ENCODE measurements around the gene ZNF175. TPM values are rescaled to one million over a fixed set of nuclear protein-coding genes. Genes with fewer than 3 reads are reported as not detected.

Gene ZNF175
- polyA plus RNA-seq, 1 of the 3 experiments (the other 2 are of a cell fraction), result 3.1 TPM

DNA sequence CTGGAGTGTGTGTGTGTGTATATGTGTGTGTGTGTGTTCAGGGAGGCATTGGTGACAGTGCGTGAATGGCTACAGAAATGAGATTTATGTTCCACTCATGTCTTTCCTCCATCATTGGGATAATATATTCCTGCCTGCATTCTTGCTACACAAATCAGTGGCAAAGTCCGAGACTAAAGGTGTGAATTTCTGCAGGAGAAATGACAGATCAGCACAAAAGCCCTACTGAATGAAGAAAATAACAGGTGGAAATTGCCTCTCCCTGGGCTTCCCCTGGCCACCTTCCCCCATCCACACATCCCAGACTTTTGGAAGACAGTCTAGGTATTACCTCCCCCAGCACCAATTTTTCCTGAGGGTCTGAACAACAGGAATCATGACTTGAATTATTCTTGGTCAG, 49.7 kb upstream of the ZNF175 start:
- no peak overlapping the region for H2AFZ ChIP-seq (ENCODE audit: low read depth)
- H3K9ac ChIP-seq, result no peak overlapping the region
- H3K4me3 ChIP-seq (ENCODE audit: low read depth in 2 of 2, low read length in 1 of 2), result no peak overlapping the region
- DNase-seq, result no peak
- no peaks in the 10 kb centered on the region for H3K9me3 ChIP-seq
- ChIA-PET POLR2A (no interaction called here), CTCF (no interaction called here)
- no peaks in the 10 kb centered on the region for H3K36me3 ChIP-seq (replicated peaks in 1 of 2; ENCODE audit: control insufficient read depth in 1 of 2, insufficient read depth in 2 of 2, low read length in 1 of 2)
- H3F3A ChIP-seq (replicated peaks; ENCODE audit: insufficient read depth), result no peaks in the 10 kb centered on the region
- H3K9me2 ChIP-seq, result no peaks in the 10 kb centered on the region
- no peaks in the 10 kb centered on the region for H4K20me1 ChIP-seq (ENCODE audit: insufficient read depth)
- no peaks in the 10 kb centered on the region; the same call in none of the 2 replicates for H3K27me3 ChIP-seq (ENCODE audit: insufficient read depth)
- 5% methylated on average over 2 of the region's 2 CpGs for WGBS (ENCODE audit: low lambda C conversion rate)
- TF ChIP-seq, protein P1, sequence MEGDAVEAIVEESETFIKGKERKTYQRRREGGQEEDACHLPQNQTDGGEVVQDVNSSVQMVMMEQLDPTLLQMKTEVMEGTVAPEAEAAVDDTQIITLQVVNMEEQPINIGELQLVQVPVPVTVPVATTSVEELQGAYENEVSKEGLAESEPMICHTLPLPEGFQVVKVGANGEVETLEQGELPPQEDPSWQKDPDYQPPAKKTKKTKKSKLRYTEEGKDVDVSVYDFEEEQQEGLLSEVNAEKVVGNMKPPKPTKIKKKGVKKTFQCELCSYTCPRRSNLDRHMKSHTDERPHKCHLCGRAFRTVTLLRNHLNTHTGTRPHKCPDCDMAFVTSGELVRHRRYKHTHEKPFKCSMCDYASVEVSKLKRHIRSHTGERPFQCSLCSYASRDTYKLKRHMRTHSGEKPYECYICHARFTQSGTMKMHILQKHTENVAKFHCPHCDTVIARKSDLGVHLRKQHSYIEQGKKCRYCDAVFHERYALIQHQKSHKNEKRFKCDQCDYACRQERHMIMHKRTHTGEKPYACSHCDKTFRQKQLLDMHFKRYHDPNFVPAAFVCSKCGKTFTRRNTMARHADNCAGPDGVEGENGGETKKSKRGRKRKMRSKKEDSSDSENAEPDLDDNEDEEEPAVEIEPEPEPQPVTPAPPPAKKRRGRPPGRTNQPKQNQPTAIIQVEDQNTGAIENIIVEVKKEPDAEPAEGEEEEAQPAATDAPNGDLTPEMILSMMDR (IDR thresholded peaks at IDR 0.05), result no peak
- TF ChIP-seq MEF2A (IDR thresholded peaks at IDR 0.05; ENCODE audit: borderline replicate concordance, low read depth) (no peak), EP300 (IDR thresholded peaks at IDR 0.05; ENCODE audit: borderline replicate concordance in 1 of 2, low read depth in 1 of 2, low read length in 1 of 2) (no peak), RFX5 (IDR thresholded peaks at IDR 0.05; ENCODE audit: low read length) (no peak), NRF1 (IDR thresholded peaks at IDR 0.05; ENCODE audit: low read depth, low read length) (no peak), REST (IDR thresholded peaks at IDR 0.05; ENCODE audit: low read depth, low read length) (no peak), ELF1 (IDR thresholded peaks at IDR 0.05) (no peak), RXRA (IDR thresholded peaks at IDR 0.05; ENCODE audit: borderline replicate concordance, low read depth) (no peak), PBX3 (IDR thresholded peaks at IDR 0.05) (no peak), TCF12 (IDR thresholded peaks at IDR 0.05) (no peak), MXI1 (IDR thresholded peaks at IDR 0.05; ENCODE audit: low read depth, low read length) (no peak), CHD2 (IDR thresholded peaks at IDR 0.05; ENCODE audit: low read length, partially characterized antibody) (no peak), TAF1 (IDR thresholded peaks at IDR 0.05; ENCODE audit: borderline replicate concordance, low read depth, low read length) (no peak), POLR2AphosphoS5 (IDR thresholded peaks at IDR 0.05; ENCODE audit: low read depth, low read length) (no peak), JUND (IDR thresholded peaks at IDR 0.05) (no peak), RCOR1 (IDR thresholded peaks at IDR 0.05; ENCODE audit: low read length) (no peak), FOXM1 (IDR thresholded peaks at IDR 0.05; ENCODE audit: low read depth) (no peak), EZH2phosphoT487 (IDR thresholded peaks at IDR 0.05; ENCODE audit: borderline replicate concordance, low read depth) (no peak), SIN3A (IDR thresholded peaks at IDR 0.05; ENCODE audit: borderline replicate concordance, low read depth, low read length) (no peak)
- no peaks in the 10 kb centered on the region for H3K79me2 ChIP-seq (ENCODE audit: insufficient read depth)
- no peak overlapping the region for H3K27ac ChIP-seq (ENCODE audit: low read depth in 2 of 2, low read length in 1 of 2)
- H3K4me2 ChIP-seq, result no peak overlapping the region
- no peaks in the 10 kb centered on the region for H3K4me1 ChIP-seq (ENCODE audit: control insufficient read depth in 1 of 2, insufficient read depth in 2 of 2, low read depth in 1 of 2, low read length in 1 of 2)

All from SK-N-SH (cell line).